Gastroesophageal sphincter (tissue), 3 donors: Measurements from ENCODE around the gene RRP15.
A peak's percentile ranks its signal among the peaks of the same experiment; 100 is the strongest.

Experiments used
- EP300 ChIP-seq: sonication (generic); formaldehyde crosslinking; IDR thresholded peaks from one replicate; pipeline ENCODE4 v1.6.1; 2017; ENCODE audit warnings: antibody characterized with exemption, mild to moderate bottlenecking
- POLR2A ChIP-seq, 2 donors: fragments of 450-650 bp; IDR thresholded peaks; one replicate each; pipeline ENCODE4 v1.6.1; 2017; ENCODE audit warnings: antibody characterized with exemption in 2 of 2, mild to moderate bottlenecking in 2 of 2, moderate library complexity in 1 of 2
- POLR2AphosphoS5 ChIP-seq: sonication (generic); formaldehyde crosslinking; IDR thresholded peaks from one replicate; pipeline ENCODE4 v1.6.1; 2017; ENCODE audit warnings: antibody characterized with exemption
- TF ChIP-seq, protein P1 (sequence below), 4 experiments: fragments of 200-600 bp in 2 of 4; fragments of 450-650 bp in 2 of 4; sonication (generic) in 1 of 4; IDR thresholded peaks; one replicate each; pipeline ENCODE4 v1.5.1; 2017 to 2019; ENCODE audit warnings: antibody characterized with exemption in 4 of 4, mild to moderate bottlenecking in 2 of 4, moderate library complexity in 2 of 4

GRCh38 chr1:218347336-218347722, 62.2 kb downstream of the RRP15 start:
- TF ChIP-seq, protein P1, sequence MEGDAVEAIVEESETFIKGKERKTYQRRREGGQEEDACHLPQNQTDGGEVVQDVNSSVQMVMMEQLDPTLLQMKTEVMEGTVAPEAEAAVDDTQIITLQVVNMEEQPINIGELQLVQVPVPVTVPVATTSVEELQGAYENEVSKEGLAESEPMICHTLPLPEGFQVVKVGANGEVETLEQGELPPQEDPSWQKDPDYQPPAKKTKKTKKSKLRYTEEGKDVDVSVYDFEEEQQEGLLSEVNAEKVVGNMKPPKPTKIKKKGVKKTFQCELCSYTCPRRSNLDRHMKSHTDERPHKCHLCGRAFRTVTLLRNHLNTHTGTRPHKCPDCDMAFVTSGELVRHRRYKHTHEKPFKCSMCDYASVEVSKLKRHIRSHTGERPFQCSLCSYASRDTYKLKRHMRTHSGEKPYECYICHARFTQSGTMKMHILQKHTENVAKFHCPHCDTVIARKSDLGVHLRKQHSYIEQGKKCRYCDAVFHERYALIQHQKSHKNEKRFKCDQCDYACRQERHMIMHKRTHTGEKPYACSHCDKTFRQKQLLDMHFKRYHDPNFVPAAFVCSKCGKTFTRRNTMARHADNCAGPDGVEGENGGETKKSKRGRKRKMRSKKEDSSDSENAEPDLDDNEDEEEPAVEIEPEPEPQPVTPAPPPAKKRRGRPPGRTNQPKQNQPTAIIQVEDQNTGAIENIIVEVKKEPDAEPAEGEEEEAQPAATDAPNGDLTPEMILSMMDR (IDR thresholded peaks at IDR 0.05) = peak in 1 of 4 experiments; percentile 11
- TF ChIP-seq POLR2A (IDR thresholded peaks at IDR 0.05) = no peak
- no peak for TF ChIP-seq EP300
- TF ChIP-seq POLR2AphosphoS5 = no peak
